ENCODE data around the gene SLC16A13. TPM values are rescaled to one million over a fixed set of nuclear protein-coding genes. Genes with fewer than 3 reads are reported as not detected.

The SLC16A13 gene
- total and polyA plus RNA-seq, 10 of the 15 experiments (the other 5 are each of a cell fraction or from before 2014, with no cell fraction given), result 0.34 to 12.1 (median 3.3) TPM

DNA sequence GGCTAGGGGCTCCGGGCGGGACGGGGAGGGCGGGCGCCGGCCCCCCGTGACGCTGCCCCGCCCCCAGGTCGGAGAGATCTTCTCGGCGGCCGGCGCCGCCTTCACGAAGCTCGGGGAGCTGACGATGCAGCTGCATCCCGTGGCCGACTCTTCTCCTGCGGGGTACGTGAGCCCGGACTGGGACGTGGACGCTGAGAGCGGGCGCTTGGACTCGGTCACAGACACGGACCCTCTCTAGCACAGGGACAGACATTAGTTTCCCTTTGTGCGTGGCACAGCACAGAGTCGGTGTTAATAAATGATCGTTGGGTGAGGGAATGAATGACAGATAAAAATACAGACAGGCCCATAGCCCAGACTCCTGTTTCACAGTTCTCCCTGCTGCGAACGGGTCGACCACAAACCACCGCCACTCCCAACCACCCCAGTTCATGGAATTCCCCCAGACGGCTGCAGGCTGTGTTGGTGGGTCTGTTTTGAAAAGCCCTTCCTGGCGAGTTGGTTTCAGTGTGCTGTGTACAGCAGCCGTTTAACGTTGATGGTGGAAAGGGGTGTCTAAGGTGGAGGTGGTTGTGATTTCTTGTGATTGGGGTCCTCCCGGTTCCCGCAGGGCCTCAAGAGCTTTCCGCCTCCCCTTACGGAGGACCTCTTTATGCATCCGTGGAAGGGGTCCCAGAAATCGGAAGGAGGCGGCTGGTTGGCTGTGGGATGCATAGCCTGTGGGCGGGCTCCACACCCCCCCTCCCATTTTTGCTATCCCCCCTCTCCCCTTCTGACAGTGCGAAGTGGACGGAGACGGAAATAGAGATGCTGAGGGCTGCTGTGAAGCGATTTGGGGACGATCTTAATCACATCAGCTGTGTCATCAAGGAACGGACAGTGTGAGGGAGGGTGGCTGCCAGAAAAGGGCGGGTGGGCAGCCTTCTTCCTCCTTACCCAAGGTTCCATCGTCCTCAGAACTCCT lies 20.5 kb upstream of the SLC16A13 start (continued):
- peak; percentile 74 for TF ChIP-seq ZNF24 (IDR thresholded peaks at IDR 0.05)
- TF ChIP-seq RB1 (IDR thresholded peaks at IDR 0.05; ENCODE audit: borderline replicate concordance), result 0 out of 2 replicates have a peak, but pooled peaks have one; percentile 25
- no peak for TF ChIP-seq FOS (IDR thresholded peaks at IDR 0.05; ENCODE audit: borderline replicate concordance, extremely low read depth, insufficient read length)
- TF ChIP-seq YY1 (IDR thresholded peaks at IDR 0.05; ENCODE audit: low read depth, low read length), result no peak
- TF ChIP-seq, protein P1, sequence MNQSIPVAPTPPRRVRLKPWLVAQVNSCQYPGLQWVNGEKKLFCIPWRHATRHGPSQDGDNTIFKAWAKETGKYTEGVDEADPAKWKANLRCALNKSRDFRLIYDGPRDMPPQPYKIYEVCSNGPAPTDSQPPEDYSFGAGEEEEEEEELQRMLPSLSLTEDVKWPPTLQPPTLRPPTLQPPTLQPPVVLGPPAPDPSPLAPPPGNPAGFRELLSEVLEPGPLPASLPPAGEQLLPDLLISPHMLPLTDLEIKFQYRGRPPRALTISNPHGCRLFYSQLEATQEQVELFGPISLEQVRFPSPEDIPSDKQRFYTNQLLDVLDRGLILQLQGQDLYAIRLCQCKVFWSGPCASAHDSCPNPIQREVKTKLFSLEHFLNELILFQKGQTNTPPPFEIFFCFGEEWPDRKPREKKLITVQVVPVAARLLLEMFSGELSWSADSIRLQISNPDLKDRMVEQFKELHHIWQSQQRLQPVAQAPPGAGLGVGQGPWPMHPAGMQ (IDR thresholded peaks at IDR 0.05; ENCODE audit: borderline replicate concordance), result no peak
- no peak for TF ChIP-seq CEBPB (IDR thresholded peaks at IDR 0.05; ENCODE audit: borderline replicate concordance in 1 of 2, low read depth in 2 of 2, low read length in 2 of 2)
- TF ChIP-seq SUZ12 (IDR thresholded peaks at IDR 0.05; ENCODE audit: unreplicated experiment), result no peak
- no peak for TF ChIP-seq ZZZ3 (IDR thresholded peaks at IDR 0.05; ENCODE audit: control insufficient read depth, insufficient read length, low read depth)
- TF ChIP-seq ESRRA (IDR thresholded peaks at IDR 0.05; ENCODE audit: low read length), result no peak
- no peak for TF ChIP-seq SMAD5 (IDR thresholded peaks at IDR 0.05; ENCODE audit: low read depth)
- peak; percentile 92 for TF ChIP-seq POLR2AphosphoS5 (IDR thresholded peaks at IDR 0.05; ENCODE audit: low read length)
- no peak for TF ChIP-seq RBBP5 (conservative IDR thresholded peaks at IDR 0.05)
- peak; percentile 22 for TF ChIP-seq SMAD1 (IDR thresholded peaks at IDR 0.05; ENCODE audit: low read depth, partially characterized antibody)
- TF ChIP-seq, protein P2, sequence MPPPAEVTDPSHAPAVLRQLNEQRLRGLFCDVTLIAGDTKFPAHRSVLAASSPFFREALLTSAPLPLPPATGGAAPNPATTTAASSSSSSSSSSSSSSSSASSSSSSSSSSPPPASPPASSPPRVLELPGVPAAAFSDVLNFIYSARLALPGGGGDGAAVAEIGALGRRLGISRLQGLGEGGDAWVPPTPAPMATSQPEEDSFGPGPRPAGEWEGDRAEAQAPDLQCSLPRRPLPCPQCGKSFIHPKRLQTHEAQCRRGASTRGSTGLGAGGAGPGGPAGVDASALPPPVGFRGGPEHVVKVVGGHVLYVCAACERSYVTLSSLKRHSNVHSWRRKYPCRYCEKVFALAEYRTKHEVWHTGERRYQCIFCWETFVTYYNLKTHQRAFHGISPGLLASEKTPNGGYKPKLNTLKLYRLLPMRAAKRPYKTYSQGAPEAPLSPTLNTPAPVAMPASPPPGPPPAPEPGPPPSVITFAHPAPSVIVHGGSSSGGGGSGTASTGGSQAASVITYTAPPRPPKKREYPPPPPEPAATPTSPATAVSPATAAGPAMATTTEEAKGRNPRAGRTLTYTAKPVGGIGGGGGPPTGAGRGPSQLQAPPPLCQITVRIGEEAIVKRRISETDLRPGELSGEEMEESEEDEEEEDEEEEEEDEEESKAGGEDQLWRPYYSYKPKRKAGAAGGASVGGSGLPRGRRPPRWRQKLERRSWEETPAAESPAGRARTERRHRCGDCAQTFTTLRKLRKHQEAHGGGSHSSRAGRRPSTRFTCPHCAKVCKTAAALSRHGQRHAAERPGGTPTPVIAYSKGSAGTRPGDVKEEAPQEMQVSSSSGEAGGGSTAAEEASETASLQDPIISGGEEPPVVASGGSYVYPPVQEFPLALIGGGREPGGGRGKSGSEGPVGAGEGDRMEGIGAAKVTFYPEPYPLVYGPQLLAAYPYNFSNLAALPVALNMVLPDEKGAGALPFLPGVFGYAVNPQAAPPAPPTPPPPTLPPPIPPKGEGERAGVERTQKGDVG (CRISPR knock-in tag; IDR thresholded peaks at IDR 0.05), result no peak
- TF ChIP-seq, protein P3, sequence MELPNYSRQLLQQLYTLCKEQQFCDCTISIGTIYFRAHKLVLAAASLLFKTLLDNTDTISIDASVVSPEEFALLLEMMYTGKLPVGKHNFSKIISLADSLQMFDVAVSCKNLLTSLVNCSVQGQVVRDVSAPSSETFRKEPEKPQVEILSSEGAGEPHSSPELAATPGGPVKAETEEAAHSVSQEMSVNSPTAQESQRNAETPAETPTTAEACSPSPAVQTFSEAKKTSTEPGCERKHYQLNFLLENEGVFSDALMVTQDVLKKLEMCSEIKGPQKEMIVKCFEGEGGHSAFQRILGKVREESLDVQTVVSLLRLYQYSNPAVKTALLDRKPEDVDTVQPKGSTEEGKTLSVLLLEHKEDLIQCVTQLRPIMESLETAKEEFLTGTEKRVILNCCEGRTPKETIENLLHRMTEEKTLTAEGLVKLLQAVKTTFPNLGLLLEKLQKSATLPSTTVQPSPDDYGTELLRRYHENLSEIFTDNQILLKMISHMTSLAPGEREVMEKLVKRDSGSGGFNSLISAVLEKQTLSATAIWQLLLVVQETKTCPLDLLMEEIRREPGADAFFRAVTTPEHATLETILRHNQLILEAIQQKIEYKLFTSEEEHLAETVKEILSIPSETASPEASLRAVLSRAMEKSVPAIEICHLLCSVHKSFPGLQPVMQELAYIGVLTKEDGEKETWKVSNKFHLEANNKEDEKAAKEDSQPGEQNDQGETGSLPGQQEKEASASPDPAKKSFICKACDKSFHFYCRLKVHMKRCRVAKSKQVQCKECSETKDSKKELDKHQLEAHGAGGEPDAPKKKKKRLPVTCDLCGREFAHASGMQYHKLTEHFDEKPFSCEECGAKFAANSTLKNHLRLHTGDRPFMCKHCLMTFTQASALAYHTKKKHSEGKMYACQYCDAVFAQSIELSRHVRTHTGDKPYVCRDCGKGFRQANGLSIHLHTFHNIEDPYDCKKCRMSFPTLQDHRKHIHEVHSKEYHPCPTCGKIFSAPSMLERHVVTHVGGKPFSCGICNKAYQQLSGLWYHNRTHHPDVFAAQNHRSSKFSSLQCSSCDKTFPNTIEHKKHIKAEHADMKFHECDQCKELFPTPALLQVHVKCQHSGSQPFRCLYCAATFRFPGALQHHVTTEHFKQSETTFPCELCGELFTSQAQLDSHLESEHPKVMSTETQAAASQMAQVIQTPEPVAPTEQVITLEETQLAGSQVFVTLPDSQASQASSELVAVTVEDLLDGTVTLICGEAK (IDR thresholded peaks at IDR 0.05; ENCODE audit: borderline replicate concordance), result peak; percentile 13; the same call in 1 of the 2 replicates
- TF ChIP-seq, protein P4, sequence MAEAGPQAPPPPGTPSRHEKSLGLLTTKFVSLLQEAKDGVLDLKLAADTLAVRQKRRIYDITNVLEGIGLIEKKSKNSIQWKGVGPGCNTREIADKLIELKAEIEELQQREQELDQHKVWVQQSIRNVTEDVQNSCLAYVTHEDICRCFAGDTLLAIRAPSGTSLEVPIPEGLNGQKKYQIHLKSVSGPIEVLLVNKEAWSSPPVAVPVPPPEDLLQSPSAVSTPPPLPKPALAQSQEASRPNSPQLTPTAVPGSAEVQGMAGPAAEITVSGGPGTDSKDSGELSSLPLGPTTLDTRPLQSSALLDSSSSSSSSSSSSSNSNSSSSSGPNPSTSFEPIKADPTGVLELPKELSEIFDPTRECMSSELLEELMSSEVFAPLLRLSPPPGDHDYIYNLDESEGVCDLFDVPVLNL (IDR thresholded peaks at IDR 0.05; ENCODE audit: low read depth, low read length), result no peak
- TF ChIP-seq MEF2B (IDR thresholded peaks at IDR 0.05; ENCODE audit: partially characterized antibody, poor library complexity, severe bottlenecking), result peak; percentile 39
- TF ChIP-seq, protein P5, sequence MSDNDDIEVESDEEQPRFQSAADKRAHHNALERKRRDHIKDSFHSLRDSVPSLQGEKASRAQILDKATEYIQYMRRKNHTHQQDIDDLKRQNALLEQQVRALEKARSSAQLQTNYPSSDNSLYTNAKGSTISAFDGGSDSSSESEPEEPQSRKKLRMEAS (IDR thresholded peaks at IDR 0.05; ENCODE audit: low read depth, low read length), result 0 out of 2 replicates have a peak, but pooled peaks have one; percentile 6
- TF ChIP-seq NFXL1 (IDR thresholded peaks at IDR 0.05; ENCODE audit: borderline replicate concordance), result no peak

Data from GM12878 (cell line).